Measurements from ENCODE around the gene SLC27A5. TPM values are rescaled to one million over a fixed set of nuclear protein-coding genes. Genes with fewer than 3 reads are reported as not detected.
A peak's percentile ranks its signal among the peaks of the same experiment; 100 is the strongest.

Gene SLC27A5
- total and polyA plus RNA-seq, 2 of the 13 experiments (the other 11 are each of a cell fraction or from before 2014, with no cell fraction given): 30.3 to 40.2 TPM

- TF ChIP-seq ZNF280B (CRISPR knock-in tag; IDR thresholded peaks at IDR 0.05; ENCODE audit: borderline replicate concordance) (no peak), XBP1 (CRISPR knock-in tag; IDR thresholded peaks at IDR 0.05) (no peak), FOXP4 (CRISPR knock-in tag; IDR thresholded peaks at IDR 0.05) (0 out of 2 replicates have a peak, but pooled peaks have one; percentile 13), ESRRA (CRISPR knock-in tag; IDR thresholded peaks at IDR 0.05; ENCODE audit: low read depth) (no peak), CSRNP1 (CRISPR knock-in tag; IDR thresholded peaks at IDR 0.05) (peak; percentile 31; the same call in 1 of the 2 replicates), NPAS2 (CRISPR knock-in tag; IDR thresholded peaks at IDR 0.05; ENCODE audit: borderline replicate concordance) (no peak), TCF12 (IDR thresholded peaks at IDR 0.05) (no peak), TCF12 (CRISPR knock-in tag; IDR thresholded peaks at IDR 0.05) (no peak), TAF15 (IDR thresholded peaks at IDR 0.05; ENCODE audit: low read depth, low read length, poor library complexity, severe bottlenecking) (no peak), ZNF484 (CRISPR knock-in tag; IDR thresholded peaks at IDR 0.05; ENCODE audit: borderline replicate concordance, low read depth) (no peak), ZNF292 (CRISPR knock-in tag; IDR thresholded peaks at IDR 0.05; ENCODE audit: borderline replicate concordance, low read depth) (no peak), ATF6 (CRISPR knock-in tag; conservative IDR thresholded peaks at IDR 0.05) (no peak; the same call in 1 of the 2 replicates), TEF (CRISPR knock-in tag; IDR thresholded peaks at IDR 0.05) (peak; percentile 70), HNRNPK (IDR thresholded peaks at IDR 0.05; ENCODE audit: low read depth, low read length, poor library complexity, severe bottlenecking) (no peak), RBAK (CRISPR knock-in tag; IDR thresholded peaks at IDR 0.05) (no peak), ZBTB25 (CRISPR knock-in tag; IDR thresholded peaks at IDR 0.05) (peak; percentile 71; the same call in 1 of the 2 replicates)
Measured at GRCh38 chr19:58543826-58544590, 32.2 kb upstream of the SLC27A5 start, which contains the start of gene TRIM28 (continued).

Data from HepG2 (cell line).